ENCODE results near the gene SLC35E1.
"Not testable (repeated sequence)": the region's sequence is repeated elsewhere in the genome, so short reads cannot be mapped to it uniquely, and the experiment has no call there.

SLC35E1 gene

DNA sequence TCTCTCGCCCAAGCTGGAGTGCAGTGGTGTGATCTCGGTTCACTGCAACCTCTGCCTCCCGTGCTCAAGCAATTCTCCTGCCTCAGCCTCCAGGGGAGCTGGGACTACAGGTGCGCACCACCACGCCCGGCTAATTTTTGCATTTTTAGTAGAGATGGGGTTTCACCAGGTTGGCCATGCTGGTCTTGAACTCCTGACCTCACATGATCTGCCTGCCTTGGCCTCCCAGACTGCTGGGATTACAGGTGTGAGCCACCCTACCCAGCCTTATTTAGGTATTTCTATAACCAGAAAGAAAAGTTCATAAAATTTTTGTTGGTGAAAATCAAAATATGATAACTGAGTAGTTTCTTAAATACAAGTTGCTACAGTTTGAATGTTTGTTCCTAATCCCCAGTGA lies 28.5 kb downstream of the SLC35E1 start:
- DNase-seq = not testable (repeated sequence)

DNA sequence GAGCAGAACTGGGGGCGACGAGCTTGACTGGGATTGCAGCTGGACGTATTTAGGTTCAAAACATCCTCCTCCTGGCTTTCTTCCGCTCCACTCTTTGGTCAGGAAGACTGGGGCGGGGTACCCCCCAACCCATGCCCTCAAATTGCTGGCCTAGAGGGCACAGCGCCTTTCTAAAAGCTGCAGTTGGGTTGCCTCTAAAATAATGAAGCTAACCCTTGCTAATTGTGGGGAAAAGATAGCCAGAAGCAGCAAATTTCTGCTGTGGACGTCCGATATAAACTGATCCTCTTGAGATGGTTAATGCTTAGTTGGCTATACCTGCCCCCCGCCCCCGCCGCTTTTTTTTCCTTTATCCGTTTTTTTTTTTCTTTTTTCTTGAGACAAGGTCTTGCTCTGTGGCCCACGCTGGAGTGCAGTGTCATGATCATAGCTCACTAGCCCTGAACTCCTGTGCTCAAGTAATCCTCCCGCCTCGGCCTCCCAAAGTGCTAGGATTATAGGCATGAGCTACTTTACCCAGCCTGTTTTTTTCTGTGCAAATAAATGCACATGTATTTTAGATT lies 29.2 kb downstream of the SLC35E1 start:
- DNase-seq = peak in 1 of 3 experiments; percentile 24

- DNase-seq = peak; percentile 89 to 95 (median 94)
Measured at GRCh38 chr19:16542045-16542909, 29.9 kb downstream of the SLC35E1 start, which contains the start of gene CHERP. TSS of gene CHERP (minus strand) at chr19:16542437. CDS start at chr19:16542378, 59 bp downstream.

DNA sequence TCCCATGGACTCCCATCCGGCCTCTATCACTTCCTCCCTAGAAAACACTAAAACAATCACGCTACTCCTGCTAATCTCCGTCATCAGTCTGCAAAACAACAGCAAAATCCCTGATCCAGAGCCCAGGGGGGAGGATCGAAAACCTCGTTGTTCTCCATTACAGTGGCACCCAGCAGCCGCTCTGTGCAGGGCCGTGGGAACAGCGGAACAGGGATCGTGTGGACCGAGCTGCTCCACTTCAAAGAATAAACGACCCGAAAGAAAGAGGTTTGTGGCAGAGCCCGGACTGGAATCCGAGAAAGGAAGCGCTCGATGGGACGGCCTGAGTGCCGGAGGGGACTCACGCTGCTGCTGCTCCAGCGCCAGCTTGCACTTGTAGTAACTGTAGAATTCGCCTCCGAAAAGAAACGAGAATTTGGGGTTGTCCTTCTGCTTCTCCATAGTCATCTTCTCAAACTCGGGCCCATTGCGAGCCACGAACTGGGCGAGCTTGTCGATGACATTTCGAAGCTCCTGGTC lies 30.6 kb downstream of the SLC35E1 start:
- DNase-seq = peak in 2 of 3 experiments; percentile 31 to 36

- DNase-seq = no peak
Measured at GRCh38 chr19:16540948-16541347, 31.3 kb downstream of the SLC35E1 start.

DNA sequence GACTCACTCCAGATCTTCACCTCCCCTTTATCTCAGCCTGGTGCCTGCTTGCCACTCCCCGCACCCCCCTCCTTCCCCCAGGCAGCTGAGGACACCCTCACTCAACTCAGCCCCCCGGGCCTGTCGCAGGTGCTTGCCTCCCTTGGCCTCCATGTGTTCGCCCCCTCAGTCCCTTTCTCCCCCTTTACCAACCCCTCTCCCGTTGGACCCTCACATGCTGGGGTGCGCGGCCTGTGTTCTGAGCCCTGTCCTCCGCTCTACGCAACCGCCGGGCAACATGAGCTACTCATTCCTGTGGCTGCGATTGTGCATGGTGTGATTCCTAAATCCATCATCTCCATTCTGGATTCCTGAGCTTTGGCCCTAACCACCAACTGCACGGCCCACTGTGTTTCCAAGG lies 35.1 kb downstream of the SLC35E1 start:
- DNase-seq = no peak

- DNase-seq = no peak
Measured at GRCh38 chr19:16536130-16536529, 36.1 kb downstream of the SLC35E1 start.

GRCh38 chr19:16535381-16535780 lies 36.8 kb downstream of the SLC35E1 start:
- DNase-seq = no peak

GRCh38 chr19:16532440-16533234 lies 39.6 kb downstream of the SLC35E1 start:
- no peak for DNase-seq

- no peak for DNase-seq
Measured at GRCh38 chr19:16531380-16531669, 40.9 kb downstream of the SLC35E1 start.

GRCh38 chr19:16530540-16531379 lies 41.5 kb downstream of the SLC35E1 start:
- no peak for DNase-seq

DNA sequence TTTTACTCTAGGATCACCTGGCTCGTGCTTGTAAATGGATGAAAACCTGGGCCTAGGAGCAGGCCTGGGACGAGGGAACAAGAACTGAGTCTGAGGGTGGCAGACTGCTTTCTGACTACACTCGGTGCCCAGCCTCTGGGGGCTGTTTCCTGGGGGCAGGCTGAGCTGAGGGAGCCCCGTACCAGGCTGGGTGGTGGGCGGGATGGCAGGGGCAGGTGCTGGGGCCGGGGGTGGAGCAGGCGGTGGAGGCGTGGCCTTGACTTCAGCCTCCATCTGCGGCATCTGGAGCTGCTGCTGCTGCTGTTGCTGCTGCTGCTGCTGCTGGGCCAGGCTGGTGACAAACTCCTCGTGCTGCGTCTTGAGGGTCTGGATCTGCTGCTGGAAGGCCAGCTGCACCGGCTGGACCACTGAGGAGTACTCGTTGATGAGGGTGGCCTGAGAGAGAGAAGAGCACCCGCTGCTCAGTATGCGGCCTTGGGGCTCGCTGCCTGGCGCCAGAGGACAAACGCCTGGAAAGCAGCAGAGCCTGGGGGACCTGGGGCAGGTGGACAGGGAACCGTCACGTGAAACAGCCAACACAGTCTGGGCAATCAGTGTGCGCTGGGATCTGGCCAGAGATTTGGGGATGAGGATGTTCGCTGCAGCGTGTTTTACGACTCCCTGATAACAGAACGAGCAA lies 42.6 kb downstream of the SLC35E1 start:
- no peak for DNase-seq

DNA sequence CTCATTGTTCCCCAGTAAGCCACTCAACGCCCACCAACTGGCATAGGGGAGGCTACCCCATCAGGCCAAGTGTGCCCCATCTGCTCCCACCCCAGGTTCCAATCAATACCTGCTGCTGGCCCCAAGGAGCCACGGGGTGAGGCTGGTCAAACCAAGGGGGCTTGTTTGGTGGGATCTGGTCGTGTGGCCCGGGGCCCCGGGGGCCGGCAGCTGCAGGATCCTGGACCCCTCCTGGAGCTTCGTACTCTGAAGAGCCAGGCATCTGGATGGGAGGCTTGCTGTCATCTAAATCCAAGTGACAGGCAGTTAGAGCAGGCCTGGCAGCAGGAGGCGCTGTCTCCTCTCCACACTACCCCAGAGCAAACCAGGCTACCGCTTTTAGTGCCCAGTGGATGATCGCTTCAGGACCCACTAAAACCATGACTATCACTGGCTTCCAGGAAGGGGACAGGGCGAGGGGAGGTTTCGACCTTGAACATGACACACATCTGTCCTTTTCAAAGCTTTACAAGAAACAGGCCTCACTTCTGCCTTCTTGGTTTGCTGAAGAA lies 44.2 kb downstream of the SLC35E1 start:
- no peak for DNase-seq

GRCh38 chr19:16527334-16527935 lies 44.8 kb downstream of the SLC35E1 start:
- DNase-seq = no peak

- DNase-seq = no peak
Measured at GRCh38 chr19:16525751-16526481, 46.3 kb downstream of the SLC35E1 start.

DNA sequence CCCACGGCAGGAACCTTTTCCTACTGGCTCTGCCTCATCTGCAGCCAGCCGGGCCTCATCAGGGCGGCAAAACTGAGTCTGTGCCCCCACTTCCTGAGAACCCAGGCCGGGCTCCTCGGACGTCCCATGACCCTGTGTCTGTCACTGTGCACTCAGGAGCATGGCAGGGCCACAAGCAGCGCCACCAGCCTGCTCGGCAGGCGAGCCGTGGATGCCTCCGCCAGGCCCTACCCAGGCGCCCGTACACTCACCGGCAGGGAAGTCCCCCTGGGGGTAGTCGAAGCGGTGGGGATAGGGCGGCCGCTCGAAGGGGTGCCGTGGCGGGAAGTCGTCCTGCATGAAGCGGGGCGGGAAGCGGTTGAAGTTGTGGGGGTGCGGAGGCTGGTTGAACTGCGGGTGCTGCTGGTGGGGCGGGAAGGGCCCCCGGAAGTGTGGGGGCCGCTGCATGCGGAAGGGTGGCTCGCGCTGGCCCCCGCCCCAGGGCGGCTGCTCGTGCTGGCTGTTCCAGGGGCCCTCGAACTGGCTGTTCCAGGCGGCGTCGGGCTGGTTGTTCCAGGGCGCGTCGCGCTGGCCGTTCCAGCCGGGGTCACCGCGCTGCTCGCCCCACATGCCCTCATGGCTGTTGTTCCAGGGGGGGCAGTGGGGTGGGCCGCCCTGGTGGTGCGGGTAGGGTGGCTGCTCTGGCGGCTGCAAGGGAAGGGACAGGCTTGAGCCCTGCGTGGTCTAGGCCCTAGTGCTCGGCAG lies 47.1 kb downstream of the SLC35E1 start:
- DNase-seq = no peak

DNA sequence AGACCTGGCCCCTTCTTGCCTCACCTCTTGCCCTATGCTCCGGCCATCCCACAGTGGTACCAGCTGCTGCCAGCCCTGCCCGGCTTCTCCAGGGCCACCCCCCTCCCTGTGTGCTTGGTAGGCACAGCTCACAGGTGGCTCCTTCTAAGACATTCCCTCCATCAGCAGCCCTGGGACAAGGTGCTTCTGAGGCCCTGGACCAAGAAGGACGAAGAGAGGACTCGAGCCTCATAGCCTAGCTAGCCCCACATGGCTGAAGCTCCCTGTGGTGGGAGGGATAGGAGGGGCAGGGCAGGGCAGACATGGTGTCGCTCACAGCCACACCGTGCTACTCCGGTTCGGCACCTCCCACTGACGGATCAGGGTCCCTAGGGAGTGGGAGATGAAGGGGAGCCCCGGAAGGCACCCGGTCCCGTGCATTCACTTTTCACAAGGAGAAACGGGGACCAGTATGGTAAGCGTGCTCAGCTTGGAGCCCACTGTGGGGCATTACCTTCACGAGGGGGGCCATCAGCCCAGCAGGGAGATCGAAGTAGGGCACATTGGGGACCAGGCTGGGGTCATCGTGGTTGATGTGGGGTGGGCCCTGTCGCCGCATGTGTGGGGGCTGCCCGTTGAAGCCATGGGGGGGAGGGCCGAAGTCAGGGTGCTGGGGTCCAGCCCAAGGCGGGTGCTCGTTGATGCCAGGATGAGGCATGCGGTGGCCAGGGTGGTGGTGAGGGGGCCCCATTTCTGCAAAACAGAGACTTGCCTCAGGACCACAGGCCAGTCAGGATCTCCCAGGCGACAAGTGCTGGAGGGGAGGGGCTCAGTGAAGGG lies 49.4 kb downstream of the SLC35E1 start:
- no peak for DNase-seq

DNA sequence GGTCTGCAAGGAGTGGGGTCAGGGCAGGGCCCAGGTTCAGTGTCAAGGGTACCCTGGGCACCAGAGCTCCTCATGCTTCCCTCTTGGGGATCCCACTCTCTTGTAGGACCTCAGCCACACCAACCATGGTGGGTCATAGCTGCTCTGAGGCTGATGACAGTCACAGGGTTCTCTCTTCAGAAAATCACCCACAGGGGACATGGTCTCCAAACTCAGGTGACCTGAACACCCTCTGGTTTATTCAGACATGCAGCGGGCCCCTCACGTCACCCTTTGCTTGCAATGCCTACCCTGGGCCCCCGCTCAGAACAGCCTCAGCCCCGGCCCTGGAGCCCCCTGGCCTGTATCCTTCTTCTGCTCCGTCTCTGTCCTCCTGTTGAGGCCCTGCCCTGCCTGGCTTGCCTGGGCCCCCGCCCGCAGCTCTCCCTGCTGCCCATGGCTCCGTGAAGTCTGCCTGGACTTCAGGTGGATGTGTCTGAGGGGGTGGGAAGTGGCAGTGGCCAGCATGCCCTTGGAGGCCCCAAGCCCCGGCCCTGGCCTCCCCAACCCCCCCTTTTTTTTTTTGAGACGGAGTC lies 50.4 kb downstream of the SLC35E1 start:
- DNase-seq = no peak

All from NCI-H1417 (cell line).